K562 (cell line): Measurements from ENCODE around the gene ZNF652. TPM values are rescaled to one million over a fixed set of nuclear protein-coding genes. Genes with fewer than 3 reads are reported as not detected.

ENCODE experiments used
- ATAC-seq: fragments of 200-7000 bp; cut with Tn5 transposase; 3 replicates; pipeline ENCODE4 v1.9.1; 2020; ENCODE audit warnings: moderate library complexity
- BruUV-seq: library from RNA; stranded (reverse); fragments of 400-500 nt; replicated peaks from 2 replicates; lab custom pipeline; 2021; lab: Mats Ljungman, UMichigan
- CTCF ChIA-PET: fragments of 300-600 bp; formaldehyde crosslinking; extraction: SDS; loops from one replicate; lab custom pipeline; 2021; ENCODE audit warnings: low intra/inter-chr PET ratio; lab: Yijun Ruan, JAX
- POLR2A ChIA-PET: fragments of 300-600, 350-650 bp; sonication (Branson Sonifier 250); formaldehyde crosslinking; extraction: SDS; loops from one replicate; lab custom pipeline; 2021; ENCODE audit warnings: antibody characterized with exemption, inconsistent platforms; lab: Yijun Ruan, JAX
- DNase-seq, 4 experiments: peaks; one replicate each; pipeline versions ENCODE4 v3.0.0 to v3.0.0-alpha.2; 2011 to 2018; ENCODE audit warnings: low spot score in 3 of 4, mixed read lengths in 3 of 4; ENCODE audit errors: extremely low read depth in 1 of 4
- FAIRE-seq: peaks from 2 replicates; lab custom pipeline; 2011; peaks lifted over from hg19 to GRCh38; lab: Jason Lieb, UNC
- H2AFZ ChIP-seq: 2 replicates; pipeline ENCODE4 v1.6.0; 2011; ENCODE audit warnings: low read depth, low read length, control low read depth, inconsistent platforms
- H3K27ac ChIP-seq: fragments of 200-600 bp; 3 replicates; pipeline ENCODE4 v1.8.0; 2011; ENCODE audit warnings: low read depth, mild to moderate bottlenecking, control low read depth, inconsistent platforms, low read length, moderate library complexity, mixed read lengths; ENCODE audit errors: extremely low read depth
- H3K27me3 ChIP-seq, 2 experiments: fragments of 300-600 bp in 1 of 2; 2 replicates in 1 of 2; 3 replicates in 1 of 2; pipeline versions ENCODE4 v1.6.0 to v1.8.0; 2011; ENCODE audit warnings: inconsistent platforms in 2 of 2, low read length in 2 of 2, mild to moderate bottlenecking in 1 of 2, mixed read lengths in 1 of 2, moderate library complexity in 1 of 2; ENCODE audit not compliant: control insufficient read depth in 2 of 2, insufficient read depth in 2 of 2
- H3K36me3 ChIP-seq: fragments of 300-600 bp; 3 replicates; pipeline ENCODE4 v1.8.0; 2011; ENCODE audit warnings: mild to moderate bottlenecking, low read length, inconsistent platforms; ENCODE audit not compliant: control insufficient read depth, insufficient read depth
- H3K4me1 ChIP-seq, 2 experiments: fragments of 200-600 bp in 1 of 2; replicated peaks in 1 of 2; 2 replicates in 1 of 2; 3 replicates in 1 of 2; pipeline versions ENCODE4 v1.5.1 to v1.8.0; 2011; ENCODE audit warnings: inconsistent platforms in 2 of 2, low read length in 2 of 2, mild to moderate bottlenecking in 1 of 2, mixed read lengths in 1 of 2, moderate library complexity in 1 of 2; ENCODE audit not compliant: control insufficient read depth in 2 of 2, insufficient read depth in 2 of 2
- H3K4me2 ChIP-seq: 2 replicates; pipeline ENCODE4 v1.6.1; 2011; ENCODE audit warnings: low read length, control low read depth, inconsistent platforms, mixed read lengths; ENCODE audit not compliant: insufficient read depth
- H3K4me3 ChIP-seq: fragments of 200-600 bp; sonication (generic), shearing (Covaris generic); 2 replicates; pipeline ENCODE4 v1.5.1; 2016; ENCODE audit warnings: control low read depth, inconsistent platforms
- H3K79me2 ChIP-seq: fragments of 200-600 bp; 3 replicates; pipeline ENCODE4 v1.8.0; 2011; ENCODE audit warnings: low read length, inconsistent platforms; ENCODE audit not compliant: control insufficient read depth, insufficient read depth
- H3K9ac ChIP-seq, 2 experiments: 2 replicates each; pipeline versions ENCODE4 v1.6.0 to v1.6.1; 2011; ENCODE audit warnings: low read depth in 2 of 2, low read length in 2 of 2, control low read depth in 1 of 2, inconsistent platforms in 1 of 2, mild to moderate bottlenecking in 1 of 2, mixed read lengths in 1 of 2; ENCODE audit not compliant: insufficient read depth in 1 of 2
- H3K9me1 ChIP-seq: one replicate; pipeline ENCODE4 v1.6.0; 2011; ENCODE audit warnings: inconsistent platforms, mild to moderate bottlenecking, low read length, moderate library complexity; ENCODE audit not compliant: control insufficient read depth, insufficient read depth
- H3K9me3 ChIP-seq: replicated peaks from 2 replicates; pipeline ENCODE4 v1.5.1; 2011; ENCODE audit warnings: low read depth, low read length, inconsistent platforms; ENCODE audit not compliant: control insufficient read depth, insufficient read depth
- H4K20me1 ChIP-seq: replicated peaks from 2 replicates; pipeline ENCODE4 v1.6.1; 2011; ENCODE audit warnings: low read length, inconsistent platforms, mixed read lengths; ENCODE audit not compliant: control insufficient read depth, insufficient read depth
- CBFA2T3 ChIP-seq: fragments of 450-650 bp; IDR thresholded peaks from 2 replicates; pipeline ENCODE4 v1.6.1; 2017
- CBX1 ChIP-seq: sonication (generic); IDR thresholded peaks from 2 replicates; pipeline ENCODE4 v1.6.1; 2016; ENCODE audit warnings: antibody characterized with exemption, low read depth, mild to moderate bottlenecking
- ETS2 ChIP-seq: IDR thresholded peaks from 2 replicates; pipeline ENCODE4 v1.6.1; 2016; ENCODE audit warnings: borderline replicate concordance, missing genetic modification characterization, mild to moderate bottlenecking, moderate library complexity, missing compliant biosample characterization; ENCODE audit not compliant: poor library complexity, severe bottlenecking
- ILF3 ChIP-seq: fragments of 450-650 bp; IDR thresholded peaks from 2 replicates; pipeline ENCODE4 v1.6.1; 2018; ENCODE audit warnings: antibody characterized with exemption, mild to moderate bottlenecking, moderate library complexity, borderline replicate concordance
- MBD2 ChIP-seq: sonication (generic); IDR thresholded peaks from 2 replicates; pipeline ENCODE4 v1.6.1; 2016; ENCODE audit warnings: low read depth, borderline replicate concordance
- MEF2A ChIP-seq: IDR thresholded peaks from 2 replicates; pipeline ENCODE4 v1.6.1; 2011; ENCODE audit warnings: low read depth, mild to moderate bottlenecking, low read length, moderate library complexity; ENCODE audit not compliant: control insufficient read depth
- MTA3 ChIP-seq: fragments of 450-650 bp; formaldehyde crosslinking; IDR thresholded peaks from 2 replicates; pipeline ENCODE4 v1.6.1; 2017; ENCODE audit warnings: mild to moderate bottlenecking, borderline replicate concordance
- NELFE ChIP-seq: IDR thresholded peaks from 2 replicates; pipeline ENCODE4 v1.6.1; 2011; ENCODE audit warnings: mild to moderate bottlenecking; ENCODE audit not compliant: insufficient read depth, insufficient read length
- RB1 ChIP-seq: fragments of 450-650 bp; IDR thresholded peaks from 2 replicates; pipeline ENCODE4 v1.6.1; 2017; ENCODE audit warnings: low read depth, mild to moderate bottlenecking
- SMARCA4 ChIP-seq: fragments of 450-650 bp; IDR thresholded peaks from 2 replicates; pipeline ENCODE4 v1.6.1; 2016
- SP1 ChIP-seq: sonication (generic); formaldehyde crosslinking; IDR thresholded peaks from 2 replicates; pipeline ENCODE4 v1.8.1; 2022; ENCODE audit warnings: mild to moderate bottlenecking, missing genetic modification reagents
- U2AF1 ChIP-seq: fragments of 200-400 bp; formaldehyde crosslinking; optimal IDR thresholded peaks from 2 replicates; pipeline ENCODE3; 2017; ENCODE audit warnings: mild to moderate bottlenecking, low read depth, low read length, moderate library complexity
- WGBS: fragments of 100-300 bp; shearing (Covaris generic); methylation state at CpG from one replicate; pipeline ENCODE4 v1.1.6; 2016; ENCODE audit warnings: low coverage, mixed read lengths; ENCODE audit not compliant: insufficient coverage; ENCODE audit errors: missing lambda C conversion rate; 5-methylcytosine and 5-hydroxymethylcytosine counted together
- in situ Hi-C: fragments of 300-500 bp; cut with MboI; formaldehyde crosslinking; loops from 4 replicates; pipeline ENCODE4 v1.15.0; 2018; ENCODE audit warnings: inconsistent platforms, mixed read lengths
- intact Hi-C: fragments of 100-400 bp; cut with micrococcal nuclease; formaldehyde crosslinking; loops from 2 replicates; pipeline ENCODE4 v1.14.2; 2022
- polyA plus RNA-seq, 8 experiments: library from polyadenylated mRNA; depleted of rRNA in 4 of 8; stranded (reverse) in 5 of 8; unstranded in 3 of 8; fragments of >200 nt; fragmentation: Nextera tagmentation in 2 of 8; fragmentation: Illumina TruSeq in 1 of 8; extraction: Ambion mirVana in 2 of 8; extraction: Trizol in 1 of 8; gene quantifications; 2 replicates each; pipeline versions ENCODE4 v1.2.1 to v1.2.3, GENCODE V29; 2011 to 2014; ENCODE audit warnings: inconsistent platforms in 1 of 8, missing spikeins in 1 of 8
- total RNA-seq, 7 experiments: library from RNA; depleted of rRNA in 6 of 7; stranded (reverse); fragments of >200 nt in 6 of 7; fragmentation: Illumina TruSeq in 2 of 7; extraction: Trizol in 2 of 7; gene quantifications; 2 replicates each; pipeline versions ENCODE4 v1.2.1 to v1.2.3, GENCODE V29; 2011 to 2021; ENCODE audit warnings: low replicate concordance in 1 of 7
- TF ChIP-seq, protein P1 (sequence below): fragments of 250-450 bp; sonication (Bioruptor Pico); IDR thresholded peaks from 2 replicates; pipeline ENCODE4 v1.8.0; 2021; ENCODE audit warnings: moderate library complexity, mild to moderate bottlenecking, inconsistent platforms
- TF ChIP-seq, protein P2 (sequence below), 2 experiments: fragments of 450-650 bp in 1 of 2; sonication (generic) in 1 of 2; formaldehyde crosslinking in 1 of 2; IDR thresholded peaks in 1 of 2; conservative IDR thresholded peaks in 1 of 2; 2 replicates each; pipeline versions ENCODE4 v1.6.1 to v1.8.1; 2016 to 2023; ENCODE audit warnings: mild to moderate bottlenecking in 2 of 2, moderate library complexity in 2 of 2, inconsistent platforms in 1 of 2, missing genetic modification reagents in 1 of 2
- TF ChIP-seq, protein P3 (sequence below): fragments of 250-450 bp; sonication (Bioruptor Pico); IDR thresholded peaks from 2 replicates; pipeline ENCODE4 v1.5.0; 2022; ENCODE audit warnings: mild to moderate bottlenecking
- TF ChIP-seq, protein P4 (sequence below): fragments of 250-450 bp; sonication (Bioruptor Pico); IDR thresholded peaks from 2 replicates; pipeline ENCODE4 v1.4.0; 2020; ENCODE audit warnings: borderline replicate concordance

ZNF652 gene
- total and polyA plus RNA-seq, 9 of the 15 experiments (the other 6 are each of a cell fraction or from before 2014, with no cell fraction given) = 5.1 to 15.5 (median 7.8) TPM

DNA sequence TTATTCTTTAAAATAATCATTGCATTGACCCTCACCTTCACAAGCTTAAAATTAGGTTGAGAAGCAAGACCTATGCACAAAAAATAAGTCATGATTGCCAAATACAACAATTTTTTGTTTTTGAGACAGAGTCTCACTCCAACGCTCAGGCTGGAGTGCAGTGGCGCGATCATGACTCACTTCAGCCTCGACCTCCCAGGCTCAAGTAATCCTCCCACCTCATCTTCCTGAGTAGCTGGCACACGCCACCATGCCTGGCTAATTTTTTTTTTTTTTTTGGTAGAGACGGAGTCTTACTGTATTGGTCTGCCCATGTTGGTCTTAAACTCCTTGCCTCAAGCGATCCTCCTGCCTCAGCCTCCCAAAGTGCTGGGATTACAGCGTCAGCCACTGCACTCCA, 24.2 kb downstream of the ZNF652 start:
- POLR2A ChIA-PET = interaction anchor here (0.7 to 1.2 kb wide), 4 partner anchors 9 to 21 kb away, joined by 3 to 4 read pairs (median 4); no protein-coding TSS in a partner anchor
- Histone ChIP-seq H3K36me3 (no peaks in the 10 kb centered on the region), H3K9ac (peak overlapping the region in 1 of 2 experiments; percentile 43; a peak in 1 of 4 replicates), H3K27me3 (no peaks in the 10 kb centered on the region), H2AFZ (no peak overlapping the region), H3K4me1 (peaks cover 19 to 32% of the 10 kb centered on the region in 2 experiments), H3K79me2 (peaks cover 24% of the 10 kb centered on the region), H3K4me2 (0 out of 2 replicates have a peak overlapping the region, but pooled peaks have one; percentile 6), H4K20me1 (no peaks in the 10 kb centered on the region), H3K27ac (no peak overlapping the region), H3K9me3 (no peaks in the 10 kb centered on the region), H3K9me1 (peaks cover 3% of the 10 kb centered on the region), H3K4me3 (no peak overlapping the region)
- FAIRE-seq = no peak
- CTCF ChIA-PET = no interaction called here
- BruUV-seq = no TSS peak
- 39% methylated on average over 7 of the region's 8 CpGs for WGBS
- ATAC-seq = no peak
- intact Hi-C loops = no loop called here
- peak in 1 of 4 experiments; percentile 34 for DNase-seq
- in situ Hi-C loops = no loop called here
- TF ChIP-seq ILF3 = no peak
- TF ChIP-seq MTA3 = no peak
- no peak for TF ChIP-seq CBX1
- TF ChIP-seq RB1 = no peak
- TF ChIP-seq SMARCA4 = peak; percentile 60; the same call in 1 of the 2 replicates
- no peak for TF ChIP-seq U2AF1
- TF ChIP-seq NELFE = no peak
- TF ChIP-seq, protein P1, sequence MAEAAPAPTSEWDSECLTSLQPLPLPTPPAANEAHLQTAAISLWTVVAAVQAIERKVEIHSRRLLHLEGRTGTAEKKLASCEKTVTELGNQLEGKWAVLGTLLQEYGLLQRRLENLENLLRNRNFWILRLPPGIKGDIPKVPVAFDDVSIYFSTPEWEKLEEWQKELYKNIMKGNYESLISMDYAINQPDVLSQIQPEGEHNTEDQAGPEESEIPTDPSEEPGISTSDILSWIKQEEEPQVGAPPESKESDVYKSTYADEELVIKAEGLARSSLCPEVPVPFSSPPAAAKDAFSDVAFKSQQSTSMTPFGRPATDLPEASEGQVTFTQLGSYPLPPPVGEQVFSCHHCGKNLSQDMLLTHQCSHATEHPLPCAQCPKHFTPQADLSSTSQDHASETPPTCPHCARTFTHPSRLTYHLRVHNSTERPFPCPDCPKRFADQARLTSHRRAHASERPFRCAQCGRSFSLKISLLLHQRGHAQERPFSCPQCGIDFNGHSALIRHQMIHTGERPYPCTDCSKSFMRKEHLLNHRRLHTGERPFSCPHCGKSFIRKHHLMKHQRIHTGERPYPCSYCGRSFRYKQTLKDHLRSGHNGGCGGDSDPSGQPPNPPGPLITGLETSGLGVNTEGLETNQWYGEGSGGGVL = no peak
- TF ChIP-seq ETS2 = no peak
- TF ChIP-seq SP1 = no peak
- TF ChIP-seq, protein P2, sequence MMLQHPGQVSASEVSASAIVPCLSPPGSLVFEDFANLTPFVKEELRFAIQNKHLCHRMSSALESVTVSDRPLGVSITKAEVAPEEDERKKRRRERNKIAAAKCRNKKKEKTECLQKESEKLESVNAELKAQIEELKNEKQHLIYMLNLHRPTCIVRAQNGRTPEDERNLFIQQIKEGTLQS (IDR thresholded peaks at IDR 0.05) = peak; percentile 58; the same call in 1 of the 2 replicates
- TF ChIP-seq, protein P2 (CRISPR knock-in tag; conservative IDR thresholded peaks at IDR 0.05) = no peak
- TF ChIP-seq, protein P3, sequence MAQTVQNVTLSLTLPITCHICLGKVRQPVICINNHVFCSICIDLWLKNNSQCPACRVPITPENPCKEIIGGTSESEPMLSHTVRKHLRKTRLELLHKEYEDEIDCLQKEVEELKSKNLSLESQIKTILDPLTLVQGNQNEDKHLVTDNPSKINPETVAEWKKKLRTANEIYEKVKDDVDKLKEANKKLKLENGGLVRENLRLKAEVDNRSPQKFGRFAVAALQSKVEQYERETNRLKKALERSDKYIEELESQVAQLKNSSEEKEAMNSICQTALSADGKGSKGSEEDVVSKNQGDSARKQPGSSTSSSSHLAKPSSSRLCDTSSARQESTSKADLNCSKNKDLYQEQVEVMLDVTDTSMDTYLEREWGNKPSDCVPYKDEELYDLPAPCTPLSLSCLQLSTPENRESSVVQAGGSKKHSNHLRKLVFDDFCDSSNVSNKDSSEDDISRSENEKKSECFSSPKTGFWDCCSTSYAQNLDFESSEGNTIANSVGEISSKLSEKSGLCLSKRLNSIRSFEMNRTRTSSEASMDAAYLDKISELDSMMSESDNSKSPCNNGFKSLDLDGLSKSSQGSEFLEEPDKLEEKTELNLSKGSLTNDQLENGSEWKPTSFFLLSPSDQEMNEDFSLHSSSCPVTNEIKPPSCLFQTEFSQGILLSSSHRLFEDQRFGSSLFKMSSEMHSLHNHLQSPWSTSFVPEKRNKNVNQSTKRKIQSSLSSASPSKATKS (CRISPR knock-in tag) = no peak
- TF ChIP-seq, protein P4, sequence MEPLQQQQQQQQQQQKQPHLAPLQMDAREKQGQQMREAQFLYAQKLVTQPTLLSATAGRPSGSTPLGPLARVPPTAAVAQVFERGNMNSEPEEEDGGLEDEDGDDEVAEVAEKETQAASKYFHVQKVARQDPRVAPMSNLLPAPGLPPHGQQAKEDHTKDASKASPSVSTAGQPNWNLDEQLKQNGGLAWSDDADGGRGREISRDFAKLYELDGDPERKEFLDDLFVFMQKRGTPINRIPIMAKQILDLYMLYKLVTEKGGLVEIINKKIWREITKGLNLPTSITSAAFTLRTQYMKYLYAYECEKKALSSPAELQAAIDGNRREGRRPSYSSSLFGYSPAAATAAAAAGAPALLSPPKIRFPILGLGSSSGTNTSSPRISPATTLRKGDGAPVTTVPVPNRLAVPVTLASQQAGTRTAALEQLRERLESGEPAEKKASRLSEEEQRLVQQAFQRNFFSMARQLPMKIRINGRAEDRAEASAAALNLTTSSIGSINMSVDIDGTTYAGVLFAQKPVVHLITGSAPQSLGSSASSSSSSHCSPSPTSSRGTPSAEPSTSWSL (CRISPR knock-in tag) = no peak
- TF ChIP-seq CBFA2T3 = no peak
- TF ChIP-seq MBD2 = no peak
- TF ChIP-seq MEF2A = no peak
